SK-N-SH (cell line): ENCODE results near the gene PLXNA4.

Source experiments
- CTCF ChIP-seq: fragments of 200-600 bp; sonication (generic); IDR thresholded peaks from 2 replicates; pipeline ENCODE4 v1.6.1; 2017; ENCODE audit warnings: antibody characterized with exemption, mild to moderate bottlenecking, moderate library complexity
- RCOR1 ChIP-seq: fragments of 150-350 bp; IDR thresholded peaks from 2 replicates; pipeline ENCODE4 v1.6.1; 2017; ENCODE audit warnings: antibody characterized with exemption, low read length
- TF ChIP-seq, protein P1 (sequence below): fragments of 150-350 bp; IDR thresholded peaks from 2 replicates; pipeline ENCODE4 v1.6.1; 2016; ENCODE audit warnings: mild to moderate bottlenecking, low read depth, low read length

GRCh38 chr7:132466367-132466766 is 109.9 kb downstream of the PLXNA4 start:
- TF ChIP-seq RCOR1 (no peak), CTCF (no peak)
- TF ChIP-seq, protein P1, sequence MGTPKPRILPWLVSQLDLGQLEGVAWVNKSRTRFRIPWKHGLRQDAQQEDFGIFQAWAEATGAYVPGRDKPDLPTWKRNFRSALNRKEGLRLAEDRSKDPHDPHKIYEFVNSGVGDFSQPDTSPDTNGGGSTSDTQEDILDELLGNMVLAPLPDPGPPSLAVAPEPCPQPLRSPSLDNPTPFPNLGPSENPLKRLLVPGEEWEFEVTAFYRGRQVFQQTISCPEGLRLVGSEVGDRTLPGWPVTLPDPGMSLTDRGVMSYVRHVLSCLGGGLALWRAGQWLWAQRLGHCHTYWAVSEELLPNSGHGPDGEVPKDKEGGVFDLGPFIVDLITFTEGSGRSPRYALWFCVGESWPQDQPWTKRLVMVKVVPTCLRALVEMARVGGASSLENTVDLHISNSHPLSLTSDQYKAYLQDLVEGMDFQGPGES: no peak
